ENCODE measurements around the gene MUC5AC.
"Not testable (repeated sequence)": the region's sequence is repeated elsewhere in the genome, so short reads cannot be mapped to it uniquely, and the experiment has no call there.

The MUC5AC gene

DNA sequence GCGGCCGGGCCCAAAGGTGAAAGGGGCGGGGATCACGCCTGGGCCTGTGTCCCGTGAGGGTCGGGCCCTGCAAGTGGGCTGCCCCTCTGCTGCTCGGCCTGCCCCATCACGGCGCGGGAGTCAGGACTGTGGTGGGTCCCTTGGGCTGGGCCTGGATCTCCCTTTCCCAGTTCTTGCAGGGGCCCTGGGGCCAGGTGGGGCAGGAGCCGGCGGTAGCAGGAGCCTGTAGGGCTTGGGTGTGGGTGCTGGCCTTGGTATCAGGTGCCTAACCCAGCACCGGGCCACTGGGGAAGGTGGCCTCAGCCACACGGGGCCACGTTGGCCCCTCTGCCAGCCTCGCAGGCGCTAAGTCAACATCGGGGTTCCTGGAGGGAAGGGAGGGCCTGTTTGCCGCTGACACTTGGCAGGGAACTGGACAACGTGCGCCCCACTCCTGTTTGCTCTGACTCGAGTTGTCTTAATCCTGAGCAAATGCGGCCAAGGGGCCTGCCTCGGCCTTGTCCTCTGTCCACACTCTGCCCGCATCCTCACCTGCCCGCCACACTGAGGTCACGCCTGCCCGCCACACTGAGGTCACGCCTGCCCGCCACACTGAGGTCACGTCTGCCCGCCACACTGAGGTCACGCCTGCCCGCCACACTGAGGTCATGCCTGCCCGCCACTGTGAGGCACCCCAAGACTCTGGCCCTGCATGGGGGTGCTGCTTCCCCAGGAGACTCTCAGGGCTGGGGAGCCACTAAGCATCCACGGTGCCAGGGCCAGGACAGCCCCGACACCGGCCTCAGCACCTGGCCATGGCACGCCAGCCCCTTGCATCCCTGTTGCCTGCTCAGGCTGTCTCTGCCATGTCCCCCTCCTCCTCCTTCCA lies 50.9 kb downstream of the MUC5AC start:
- no peak overlapping the region for H3K4me3 ChIP-seq (ENCODE audit: low read depth, low read length)
- DNase-seq (ENCODE audit: low read depth, low spot score) = no peak
- ChIA-PET CTCF (interaction anchor here (2.4 kb wide), 1 partner anchor 366 kb away, joined by 5 read pairs; no protein-coding TSS in a partner anchor), POLR2A (no interaction called here)
- TF ChIP-seq, protein P1, sequence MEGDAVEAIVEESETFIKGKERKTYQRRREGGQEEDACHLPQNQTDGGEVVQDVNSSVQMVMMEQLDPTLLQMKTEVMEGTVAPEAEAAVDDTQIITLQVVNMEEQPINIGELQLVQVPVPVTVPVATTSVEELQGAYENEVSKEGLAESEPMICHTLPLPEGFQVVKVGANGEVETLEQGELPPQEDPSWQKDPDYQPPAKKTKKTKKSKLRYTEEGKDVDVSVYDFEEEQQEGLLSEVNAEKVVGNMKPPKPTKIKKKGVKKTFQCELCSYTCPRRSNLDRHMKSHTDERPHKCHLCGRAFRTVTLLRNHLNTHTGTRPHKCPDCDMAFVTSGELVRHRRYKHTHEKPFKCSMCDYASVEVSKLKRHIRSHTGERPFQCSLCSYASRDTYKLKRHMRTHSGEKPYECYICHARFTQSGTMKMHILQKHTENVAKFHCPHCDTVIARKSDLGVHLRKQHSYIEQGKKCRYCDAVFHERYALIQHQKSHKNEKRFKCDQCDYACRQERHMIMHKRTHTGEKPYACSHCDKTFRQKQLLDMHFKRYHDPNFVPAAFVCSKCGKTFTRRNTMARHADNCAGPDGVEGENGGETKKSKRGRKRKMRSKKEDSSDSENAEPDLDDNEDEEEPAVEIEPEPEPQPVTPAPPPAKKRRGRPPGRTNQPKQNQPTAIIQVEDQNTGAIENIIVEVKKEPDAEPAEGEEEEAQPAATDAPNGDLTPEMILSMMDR (IDR thresholded peaks at IDR 0.05; ENCODE audit: insufficient read depth, low read length, missing control alignments) = no peak

DNA sequence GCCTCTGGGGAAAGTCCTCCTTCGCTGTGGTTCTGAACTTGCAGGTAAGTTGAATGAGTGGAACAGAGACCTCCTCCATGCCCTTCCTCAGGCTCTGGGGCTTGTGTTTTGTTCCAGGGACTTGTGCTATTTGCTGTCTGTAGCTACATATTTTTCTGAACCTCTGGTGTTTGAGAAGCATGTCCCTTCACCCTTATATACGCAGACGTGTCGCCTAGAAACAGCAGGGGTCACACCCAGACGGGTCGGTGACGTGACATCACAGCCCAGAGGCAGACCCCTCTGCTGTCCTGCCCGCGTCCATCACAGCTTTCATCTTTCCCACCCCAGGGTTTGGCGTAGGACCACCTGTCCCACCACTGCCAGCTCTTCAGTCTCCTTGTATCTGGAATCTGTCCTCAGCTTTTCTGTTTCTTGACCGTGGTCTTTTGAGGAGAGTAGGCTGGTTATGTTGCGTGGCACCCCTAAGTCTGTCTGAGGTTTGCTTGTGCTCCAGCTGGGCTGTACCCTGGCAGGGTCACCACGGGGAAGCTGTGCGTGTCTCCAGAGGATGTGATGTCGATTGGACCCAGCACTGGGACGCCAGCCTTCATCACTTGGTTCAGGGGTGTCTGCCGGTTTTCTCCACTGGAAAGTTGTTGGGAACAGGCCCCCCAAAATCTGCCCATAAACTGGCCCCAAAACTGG lies 51.8 kb downstream of the MUC5AC start:
- CTCF ChIA-PET = interaction anchor here (2.4 kb wide), 1 partner anchor 365 kb away, joined by 5 read pairs; no protein-coding TSS in a partner anchor

DNA sequence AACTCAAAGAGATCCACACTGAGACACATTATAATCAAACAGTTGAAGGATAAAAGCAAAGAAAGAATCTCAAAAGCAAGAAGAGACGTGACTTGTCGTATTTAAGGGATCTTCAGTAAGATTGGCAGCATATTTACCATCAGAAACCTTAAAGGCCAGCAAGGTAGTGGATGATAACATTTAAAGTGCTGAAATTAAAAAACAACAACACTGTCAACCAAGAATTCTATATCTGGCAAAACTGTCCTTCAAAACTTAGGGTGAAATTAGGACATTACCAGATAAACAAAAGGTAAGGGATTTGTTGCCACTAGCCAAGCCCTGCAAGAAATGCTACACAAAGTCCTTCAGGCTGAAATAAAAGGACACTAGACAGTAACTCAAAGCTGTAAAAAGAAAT lies 54.1 kb downstream of the MUC5AC start:
- TF ChIP-seq, protein P1 (IDR thresholded peaks at IDR 0.05; ENCODE audit: insufficient read depth, low read length, missing control alignments) = no peak
- CTCF ChIA-PET = interaction anchor here (1.8 to 3.7 kb wide), 2 partner anchors 8 to 9 kb away, joined by 5 to 26 read pairs; no protein-coding TSS in a partner anchor

More for the DNA sequence above, 51.8 kb downstream of the MUC5AC start:
- POLR2A ChIA-PET = no interaction called here
- TF ChIP-seq, protein P1 (IDR thresholded peaks at IDR 0.05; ENCODE audit: insufficient read depth, low read length, missing control alignments) = no peak
- H3K4me3 ChIP-seq (ENCODE audit: low read depth, low read length) = no peak overlapping the region
- no peak for DNase-seq (ENCODE audit: low read depth, low spot score)

DNA sequence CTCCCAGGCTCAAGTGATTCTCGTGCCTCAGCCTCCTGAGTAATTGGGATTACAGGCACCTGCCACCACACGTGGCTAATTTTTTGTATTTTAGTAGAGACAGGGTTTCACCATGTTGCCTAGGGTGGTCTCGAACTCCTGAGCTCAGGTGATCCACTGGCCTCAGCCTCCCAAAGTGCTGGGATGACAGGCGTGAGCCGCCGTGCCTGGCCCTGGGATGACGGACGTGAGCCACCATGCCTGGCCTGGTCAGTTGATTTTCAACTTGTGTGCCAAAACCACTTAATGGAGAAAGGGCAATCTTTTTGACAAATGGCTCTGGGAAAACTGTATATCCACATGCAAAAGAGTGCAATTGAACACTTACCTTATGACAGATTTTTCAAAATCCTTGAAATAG lies 58.1 kb downstream of the MUC5AC start:
- H3K4me3 ChIP-seq (ENCODE audit: low read depth, low read length); DNase-seq (ENCODE audit: low read depth, low spot score); CTCF ChIA-PET; POLR2A ChIA-PET: not testable (repeated sequence)

More for the DNA sequence above, 54.1 kb downstream of the MUC5AC start:
- no peak for DNase-seq (ENCODE audit: low read depth, low spot score)
- POLR2A ChIA-PET = no interaction called here
- no peak overlapping the region for H3K4me3 ChIP-seq (ENCODE audit: low read depth, low read length)

GRCh38 chr11:1217151-1217550 lies 59.4 kb downstream of the MUC5AC start:
- no peak for DNase-seq (ENCODE audit: low read depth, low spot score)
- ChIA-PET POLR2A (no interaction called here), CTCF (interaction anchor here (0.7 kb wide), 1 partner anchor 370 kb away, joined by 5 read pairs; no protein-coding TSS in a partner anchor)
- H3K4me3 ChIP-seq (ENCODE audit: low read depth, low read length) = no peak overlapping the region
- TF ChIP-seq, protein P1 (IDR thresholded peaks at IDR 0.05; ENCODE audit: insufficient read depth, low read length, missing control alignments) = no peak

GRCh38 chr11:1218256-1218787 lies 60.6 kb downstream of the MUC5AC start:
- TF ChIP-seq, protein P1 (IDR thresholded peaks at IDR 0.05; ENCODE audit: insufficient read depth, low read length, missing control alignments) = no peak
- no peak for DNase-seq (ENCODE audit: low read depth, low spot score)
- no peak overlapping the region for H3K4me3 ChIP-seq (ENCODE audit: low read depth, low read length)
- ChIA-PET CTCF (no interaction called here), POLR2A (no interaction called here)

All from AG04449 (cell line).